HG03196 (cell line): ENCODE results near the gene ITGB7.

ENCODE experiments used
- ATAC-seq: cut with Tn5 transposase; IDR thresholded peaks from one replicate; pipeline ENCODE4 v1.9.1; 2021; ENCODE audit not compliant: unreplicated experiment

Gene ITGB7

GRCh38 chr12:53199700-53200099, 7.4 kb downstream of the ITGB7 start:
- ATAC-seq = no peak

- no peak for ATAC-seq
These were observed 8.5 kb downstream of the ITGB7 start for GRCh38 chr12:53198486-53199110.

- no peak for ATAC-seq
These were observed 9.9 kb downstream of the ITGB7 start for GRCh38 chr12:53197011-53197640.

GRCh38 chr12:53196486-53196885, 10.6 kb downstream of the ITGB7 start:
- no peak for ATAC-seq

- ATAC-seq = no peak
These were observed 11.3 kb downstream of the ITGB7 start for GRCh38 chr12:53195516-53196420.

- ATAC-seq = no peak
These were observed 12.1 kb downstream of the ITGB7 start for GRCh38 chr12:53194973-53195372.

GRCh38 chr12:53193985-53194716, 12.9 kb downstream of the ITGB7 start:
- ATAC-seq = no peak

- ATAC-seq = no peak
These were observed 14.0 kb downstream of the ITGB7 start for GRCh38 chr12:53193040-53193439.

GRCh38 chr12:53192531-53193021, 14.5 kb downstream of the ITGB7 start:
- ATAC-seq = no peak

GRCh38 chr12:53191885-53192530, 15.0 kb downstream of the ITGB7 start:
- no peak for ATAC-seq

- no peak for ATAC-seq
These were observed 15.8 kb downstream of the ITGB7 start for GRCh38 chr12:53191096-53191884.

- no peak for ATAC-seq
These were observed 16.8 kb downstream of the ITGB7 start for GRCh38 chr12:53190108-53190729.

GRCh38 chr12:53187145-53187899, 19.7 kb downstream of the ITGB7 start:
- ATAC-seq = no peak

- no peak for ATAC-seq
These were observed 20.3 kb downstream of the ITGB7 start for GRCh38 chr12:53186745-53187144.

GRCh38 chr12:53185582-53186153, 21.4 kb downstream of the ITGB7 start:
- no peak for ATAC-seq

GRCh38 chr12:53184828-53185227, 22.2 kb downstream of the ITGB7 start:
- ATAC-seq = no peak

GRCh38 chr12:53182903-53183302, 24.1 kb downstream of the ITGB7 start:
- no peak for ATAC-seq

GRCh38 chr12:53181935-53182334, 25.1 kb downstream of the ITGB7 start:
- ATAC-seq = no peak
